Umbilical cord (tissue), 2 donors: ENCODE measurements around the gene ONECUT3. TPM values are rescaled to one million over a fixed set of nuclear protein-coding genes. Genes with fewer than 3 reads are reported as not detected.
"Not testable (repeated sequence)": the region's sequence is repeated elsewhere in the genome, so short reads cannot be mapped to it uniquely, and the experiment has no call there.

Experiments used
- DNase-seq: peaks from one replicate; pipeline ENCODE4 v3.0.0-alpha.2; 2015; ENCODE audit warnings: low spot score
- total RNA-seq: library from RNA; depleted of rRNA; stranded (reverse); fragments of >200 nt; gene quantifications from one replicate; pipeline ENCODE4 v1.2.3, GENCODE V29; 2014; ENCODE audit warnings: low replicate concordance; ENCODE audit not compliant: insufficient read depth

The ONECUT3 gene
- 0.48 TPM for total RNA-seq

GRCh38 chr19:1752757-1753728 is at the start of gene ONECUT3:
TSS of gene ONECUT3 (plus strand) at chr19:1753506. CDS start at chr19:1753663, 157 bp downstream.
- no peak for DNase-seq

GRCh38 chr19:1704339-1704738 is 49.0 kb upstream of the ONECUT3 start:
- no peak for DNase-seq

- DNase-seq = no peak
Observed at GRCh38 chr19:1705367-1705766, 47.9 kb upstream of the ONECUT3 start.

GRCh38 chr19:1706646-1707045 is 46.7 kb upstream of the ONECUT3 start:
- DNase-seq = not testable (repeated sequence)

GRCh38 chr19:1707240-1707639 is 46.1 kb upstream of the ONECUT3 start:
- no peak for DNase-seq

GRCh38 chr19:1713170-1713569 is 40.1 kb upstream of the ONECUT3 start:
- DNase-seq = no peak

- no peak for DNase-seq
Observed at GRCh38 chr19:1715540-1715939, 37.8 kb upstream of the ONECUT3 start.

- no peak for DNase-seq
Observed at GRCh38 chr19:1717200-1717969, 35.9 kb upstream of the ONECUT3 start.

- no peak for DNase-seq
Observed at GRCh38 chr19:1717970-1718264, 35.4 kb upstream of the ONECUT3 start.

GRCh38 chr19:1718420-1719291 is 34.6 kb upstream of the ONECUT3 start:
- no peak for DNase-seq

- no peak for DNase-seq
Observed at GRCh38 chr19:1719519-1719918, 33.8 kb upstream of the ONECUT3 start.

- DNase-seq = no peak
Observed at GRCh38 chr19:1720237-1720636, 33.1 kb upstream of the ONECUT3 start.

GRCh38 chr19:1725100-1726064 is 27.9 kb upstream of the ONECUT3 start:
- DNase-seq = peak; percentile 48

- no peak for DNase-seq
Observed at GRCh38 chr19:1728816-1729567, 24.3 kb upstream of the ONECUT3 start.

GRCh38 chr19:1729568-1729925 is 23.8 kb upstream of the ONECUT3 start:
- DNase-seq = no peak

GRCh38 chr19:1730157-1730556 is 23.1 kb upstream of the ONECUT3 start:
- no peak for DNase-seq

- no peak for DNase-seq
Observed at GRCh38 chr19:1734321-1734966, 18.9 kb upstream of the ONECUT3 start.

- no peak for DNase-seq
Observed at GRCh38 chr19:1736280-1736679, 17.0 kb upstream of the ONECUT3 start.

GRCh38 chr19:1736927-1737326 is 16.4 kb upstream of the ONECUT3 start:
- no peak for DNase-seq
